ENCODE data around the gene GALNT10.

DNA sequence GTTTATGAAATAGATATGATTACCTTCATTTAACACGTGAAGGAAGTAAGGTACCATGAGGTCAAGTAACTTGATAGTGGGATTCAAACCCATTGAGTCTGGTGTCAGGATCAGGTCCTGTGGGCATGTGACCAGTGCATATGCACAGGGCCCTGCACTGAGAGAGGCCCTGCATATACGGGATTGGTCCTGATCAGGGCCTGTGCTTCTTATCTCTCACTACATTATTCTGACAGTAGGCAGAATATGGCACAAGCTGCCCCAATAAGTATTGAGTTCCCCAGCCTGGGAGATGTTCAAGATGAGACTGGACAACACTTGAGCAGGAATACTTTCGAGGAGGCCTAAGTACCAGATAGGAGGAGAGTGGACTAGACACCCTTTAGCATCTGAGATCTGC lies 44.0 kb downstream of the GALNT10 start:
- TF ChIP-seq, protein P1, sequence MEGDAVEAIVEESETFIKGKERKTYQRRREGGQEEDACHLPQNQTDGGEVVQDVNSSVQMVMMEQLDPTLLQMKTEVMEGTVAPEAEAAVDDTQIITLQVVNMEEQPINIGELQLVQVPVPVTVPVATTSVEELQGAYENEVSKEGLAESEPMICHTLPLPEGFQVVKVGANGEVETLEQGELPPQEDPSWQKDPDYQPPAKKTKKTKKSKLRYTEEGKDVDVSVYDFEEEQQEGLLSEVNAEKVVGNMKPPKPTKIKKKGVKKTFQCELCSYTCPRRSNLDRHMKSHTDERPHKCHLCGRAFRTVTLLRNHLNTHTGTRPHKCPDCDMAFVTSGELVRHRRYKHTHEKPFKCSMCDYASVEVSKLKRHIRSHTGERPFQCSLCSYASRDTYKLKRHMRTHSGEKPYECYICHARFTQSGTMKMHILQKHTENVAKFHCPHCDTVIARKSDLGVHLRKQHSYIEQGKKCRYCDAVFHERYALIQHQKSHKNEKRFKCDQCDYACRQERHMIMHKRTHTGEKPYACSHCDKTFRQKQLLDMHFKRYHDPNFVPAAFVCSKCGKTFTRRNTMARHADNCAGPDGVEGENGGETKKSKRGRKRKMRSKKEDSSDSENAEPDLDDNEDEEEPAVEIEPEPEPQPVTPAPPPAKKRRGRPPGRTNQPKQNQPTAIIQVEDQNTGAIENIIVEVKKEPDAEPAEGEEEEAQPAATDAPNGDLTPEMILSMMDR (conservative IDR thresholded peaks at IDR 0.05 in 1 of 2, IDR thresholded peaks at IDR 0.05 in 1 of 2; ENCODE audit: low read depth in 1 of 2, low read length in 2 of 2) = no peak
- no peak for TF ChIP-seq EZH2 (IDR thresholded peaks at IDR 0.05; ENCODE audit: low read length, missing control alignments)

Measured in fibroblast of lung (primary cell).